Peyer's patch (tissue), 4 donors: ENCODE results near the gene TRAPPC11. TPM values are rescaled to one million over a fixed set of nuclear protein-coding genes. Genes with fewer than 3 reads are reported as not detected.
"Not testable (repeated sequence)": the region's sequence is repeated elsewhere in the genome, so short reads cannot be mapped to it uniquely, and the experiment has no call there.

ENCODE experiments used
- DNase-seq, 3 donors: peaks; one replicate each; pipeline ENCODE4 v3.0.0-alpha.2; 2017 to 2019
- H3K27ac ChIP-seq, 4 donors: fragments of 200-600 bp; sonication (generic); one replicate each; pipeline ENCODE4 v1.5.1; 2016 to 2019
- H3K27me3 ChIP-seq, 2 donors: fragments of 200-600 bp; sonication (generic); one replicate each; pipeline ENCODE4 v1.5.1; 2019
- H3K36me3 ChIP-seq, 3 donors: fragments of 200-600 bp; sonication (generic); one replicate each; pipeline ENCODE4 v1.5.1; 2016 to 2019
- H3K4me1 ChIP-seq, 4 donors: fragments of 200-600 bp; sonication (generic); one replicate each; pipeline ENCODE4 v1.5.1; 2016 to 2019
- H3K4me3 ChIP-seq, 4 donors: fragments of 200-600 bp; sonication (generic); 1 replicate in 3 of 4; 2 replicates in 1 of 4; pipeline ENCODE4 v1.5.1; 2016 to 2019; ENCODE audit warnings: mild to moderate bottlenecking in 1 of 4
- H3K9me3 ChIP-seq, 4 donors: fragments of 200-600 bp; sonication (generic); one replicate each; pipeline ENCODE4 v1.5.1; 2016 to 2019; ENCODE audit warnings: mild to moderate bottlenecking in 1 of 4
- POLR2A ChIP-seq, 2 donors: fragments of 450-650 bp; IDR thresholded peaks; one replicate each; pipeline ENCODE4 v1.5.1; 2017; ENCODE audit warnings: antibody characterized with exemption in 2 of 2, mild to moderate bottlenecking in 2 of 2, moderate library complexity in 2 of 2
- total RNA-seq, 4 donors: library from RNA; depleted of rRNA; stranded (reverse); fragments of >200 nt; gene quantifications; one replicate each; pipeline ENCODE4 v1.1.0, GENCODE V29; 2016
- TF ChIP-seq, protein P1 (sequence below), 6 experiments: fragments of 450-650 bp in 4 of 6; fragments of 200-600 bp in 2 of 6; sonication (generic) in 1 of 6; IDR thresholded peaks; one replicate each; pipeline ENCODE4 v1.5.1; 2017 to 2019; ENCODE audit warnings: antibody characterized with exemption in 6 of 6, mild to moderate bottlenecking in 3 of 6, moderate library complexity in 1 of 6

TRAPPC11 gene
- total RNA-seq, 4 donors from 2014 or later = 38.0 to 60.1 (median 52.8) TPM

- no peak for TF ChIP-seq POLR2A (IDR thresholded peaks at IDR 0.05)
- TF ChIP-seq, protein P1, sequence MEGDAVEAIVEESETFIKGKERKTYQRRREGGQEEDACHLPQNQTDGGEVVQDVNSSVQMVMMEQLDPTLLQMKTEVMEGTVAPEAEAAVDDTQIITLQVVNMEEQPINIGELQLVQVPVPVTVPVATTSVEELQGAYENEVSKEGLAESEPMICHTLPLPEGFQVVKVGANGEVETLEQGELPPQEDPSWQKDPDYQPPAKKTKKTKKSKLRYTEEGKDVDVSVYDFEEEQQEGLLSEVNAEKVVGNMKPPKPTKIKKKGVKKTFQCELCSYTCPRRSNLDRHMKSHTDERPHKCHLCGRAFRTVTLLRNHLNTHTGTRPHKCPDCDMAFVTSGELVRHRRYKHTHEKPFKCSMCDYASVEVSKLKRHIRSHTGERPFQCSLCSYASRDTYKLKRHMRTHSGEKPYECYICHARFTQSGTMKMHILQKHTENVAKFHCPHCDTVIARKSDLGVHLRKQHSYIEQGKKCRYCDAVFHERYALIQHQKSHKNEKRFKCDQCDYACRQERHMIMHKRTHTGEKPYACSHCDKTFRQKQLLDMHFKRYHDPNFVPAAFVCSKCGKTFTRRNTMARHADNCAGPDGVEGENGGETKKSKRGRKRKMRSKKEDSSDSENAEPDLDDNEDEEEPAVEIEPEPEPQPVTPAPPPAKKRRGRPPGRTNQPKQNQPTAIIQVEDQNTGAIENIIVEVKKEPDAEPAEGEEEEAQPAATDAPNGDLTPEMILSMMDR (IDR thresholded peaks at IDR 0.05) = peak in 1 of 6 experiments; percentile 15
- no peaks in the 10 kb centered on the region for H3K36me3 ChIP-seq
- H3K27ac ChIP-seq = peak overlapping the region in 3 of 4 donors; percentile 1 to 72 (median 67)
- DNase-seq = peak; percentile 64 to 84 (median 73)
- H3K9me3 ChIP-seq = no peaks in the 10 kb centered on the region
- peak overlapping the region; percentile 36 to 64 (median 57) for H3K4me3 ChIP-seq
- H3K27me3 ChIP-seq = no peaks in the 10 kb centered on the region
- peaks cover 0 to 11% (median 2%) of the 10 kb centered on the region in 4 donors for H3K4me1 ChIP-seq
Measured at GRCh38 chr4:183722731-183723560, 63.9 kb downstream of the TRAPPC11 start.

GRCh38 chr4:183723561-183724228, 64.6 kb downstream of the TRAPPC11 start:
- DNase-seq = no peak
- H3K27ac ChIP-seq = peak overlapping the region in 2 of 4 donors; percentile 67 to 72
- H3K4me1 ChIP-seq = peaks cover 0 to 11% (median 2%) of the 10 kb centered on the region in 4 donors
- H3K9me3 ChIP-seq = no peaks in the 10 kb centered on the region
- H3K4me3 ChIP-seq = peak overlapping the region in 1 of 4 donors; percentile 55
- no peaks in the 10 kb centered on the region for H3K36me3 ChIP-seq
- no peaks in the 10 kb centered on the region for H3K27me3 ChIP-seq
- TF ChIP-seq POLR2A (IDR thresholded peaks at IDR 0.05) = no peak
- TF ChIP-seq, protein P1 (IDR thresholded peaks at IDR 0.05) = no peak

DNA sequence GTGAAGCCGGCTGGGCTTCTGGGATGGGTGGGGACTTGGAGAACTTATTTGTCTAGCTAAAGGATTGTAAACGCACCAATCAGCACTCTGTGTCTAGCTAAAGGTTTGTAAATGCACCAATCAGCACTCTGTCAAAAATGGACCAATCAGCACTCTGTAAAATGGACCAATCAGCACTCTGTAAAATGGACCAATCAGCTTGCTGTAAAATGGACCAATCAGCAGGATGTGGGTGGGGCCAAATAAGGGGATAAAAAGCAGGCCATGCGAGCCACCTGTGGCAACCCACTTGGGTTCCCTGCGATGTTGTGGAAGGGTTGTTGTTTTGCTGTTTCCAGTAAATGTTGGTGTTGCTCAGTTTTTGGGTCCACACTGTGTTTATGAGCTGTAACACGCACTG, 66.5 kb downstream of the TRAPPC11 start:
- not testable (repeated sequence) for H3K27ac ChIP-seq

DNA sequence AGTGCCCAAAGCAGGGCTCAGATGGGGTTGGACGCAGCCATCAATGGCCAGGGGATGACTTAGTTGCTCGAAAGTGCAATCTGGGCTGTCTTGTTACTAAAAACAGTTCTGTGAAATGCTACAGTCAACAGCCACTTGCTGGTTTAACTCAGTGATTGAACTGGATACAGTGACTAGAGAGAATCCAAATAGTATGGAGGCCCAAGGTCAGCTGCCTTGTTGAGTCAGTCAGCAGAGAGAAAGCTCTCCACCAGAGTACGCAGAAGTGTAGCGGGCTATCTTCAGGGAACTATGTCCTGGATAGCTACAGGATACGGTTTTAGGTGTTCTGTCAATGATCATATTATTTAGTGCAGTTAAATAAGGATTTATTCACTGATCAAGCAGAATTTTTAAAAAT, 68.4 kb downstream of the TRAPPC11 start:
- DNase-seq = no peak
- H3K4me3 ChIP-seq = no peak overlapping the region
- peaks cover 0 to 11% (median 2%) of the 10 kb centered on the region in 4 donors for H3K4me1 ChIP-seq
- H3K27me3 ChIP-seq = no peaks in the 10 kb centered on the region
- no peaks in the 10 kb centered on the region for H3K36me3 ChIP-seq
- no peaks in the 10 kb centered on the region for H3K9me3 ChIP-seq
- no peak for TF ChIP-seq POLR2A (IDR thresholded peaks at IDR 0.05)
- TF ChIP-seq, protein P1 (IDR thresholded peaks at IDR 0.05) = no peak
- no peak overlapping the region for H3K27ac ChIP-seq

More for the DNA sequence above, 66.5 kb downstream of the TRAPPC11 start:
- not testable (repeated sequence) for H3K36me3 ChIP-seq, H3K9me3 ChIP-seq, H3K4me3 ChIP-seq, DNase-seq, H3K27me3 ChIP-seq
- H3K4me1 ChIP-seq = peaks cover 0 to 11% (median 2%) of the 10 kb centered on the region in 4 donors

GRCh38 chr4:183728223-183729068, 69.4 kb downstream of the TRAPPC11 start:
- no peak for DNase-seq
- TF ChIP-seq, protein P1 (IDR thresholded peaks at IDR 0.05) = no peak
- TF ChIP-seq POLR2A (IDR thresholded peaks at IDR 0.05) = no peak
- H3K9me3 ChIP-seq = no peaks in the 10 kb centered on the region
- H3K36me3 ChIP-seq = no peaks in the 10 kb centered on the region
- H3K27me3 ChIP-seq = no peaks in the 10 kb centered on the region
- H3K4me3 ChIP-seq = no peak overlapping the region
- H3K4me1 ChIP-seq = peaks cover 0 to 5% (median 0%) of the 10 kb centered on the region in 4 donors
- H3K27ac ChIP-seq = no peak overlapping the region
